ENCODE measurements around the gene SLFN5.

DNA sequence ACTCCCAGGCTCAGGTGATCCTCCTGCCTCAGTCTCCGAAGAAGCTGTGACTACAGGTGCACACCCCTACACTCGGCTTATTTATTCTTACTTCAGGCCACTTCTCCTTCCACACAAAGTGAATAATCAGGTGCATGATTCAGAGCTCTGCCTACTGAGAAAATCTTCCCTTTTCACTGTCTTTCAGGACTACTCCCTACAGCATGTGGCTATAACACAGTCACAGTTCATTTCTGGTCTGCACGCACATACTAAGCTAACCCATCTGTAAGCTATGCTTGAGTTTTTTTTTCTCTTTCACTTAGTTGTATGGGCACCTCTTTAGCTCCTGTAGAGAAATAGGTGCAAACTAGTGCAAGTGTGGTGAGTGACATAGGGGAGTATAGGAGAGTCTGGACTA is 7.6 kb upstream of the SLFN5 start:
- TF ChIP-seq, protein P1, sequence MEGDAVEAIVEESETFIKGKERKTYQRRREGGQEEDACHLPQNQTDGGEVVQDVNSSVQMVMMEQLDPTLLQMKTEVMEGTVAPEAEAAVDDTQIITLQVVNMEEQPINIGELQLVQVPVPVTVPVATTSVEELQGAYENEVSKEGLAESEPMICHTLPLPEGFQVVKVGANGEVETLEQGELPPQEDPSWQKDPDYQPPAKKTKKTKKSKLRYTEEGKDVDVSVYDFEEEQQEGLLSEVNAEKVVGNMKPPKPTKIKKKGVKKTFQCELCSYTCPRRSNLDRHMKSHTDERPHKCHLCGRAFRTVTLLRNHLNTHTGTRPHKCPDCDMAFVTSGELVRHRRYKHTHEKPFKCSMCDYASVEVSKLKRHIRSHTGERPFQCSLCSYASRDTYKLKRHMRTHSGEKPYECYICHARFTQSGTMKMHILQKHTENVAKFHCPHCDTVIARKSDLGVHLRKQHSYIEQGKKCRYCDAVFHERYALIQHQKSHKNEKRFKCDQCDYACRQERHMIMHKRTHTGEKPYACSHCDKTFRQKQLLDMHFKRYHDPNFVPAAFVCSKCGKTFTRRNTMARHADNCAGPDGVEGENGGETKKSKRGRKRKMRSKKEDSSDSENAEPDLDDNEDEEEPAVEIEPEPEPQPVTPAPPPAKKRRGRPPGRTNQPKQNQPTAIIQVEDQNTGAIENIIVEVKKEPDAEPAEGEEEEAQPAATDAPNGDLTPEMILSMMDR (IDR thresholded peaks at IDR 0.05): no peak
- TF ChIP-seq EZH2 (IDR thresholded peaks at IDR 0.05; ENCODE audit: borderline replicate concordance, insufficient read depth, low read depth, low read length, poor library complexity, severe bottlenecking): no peak
